HepG2 (cell line): Measurements from ENCODE around the gene ATP6V1C2. TPM values are rescaled to one million over a fixed set of nuclear protein-coding genes. Genes with fewer than 3 reads are reported as not detected.
A peak's percentile ranks its signal among the peaks of the same experiment; 100 is the strongest.

Experiments
- ARNT ChIP-seq: fragments of 450-650 bp; IDR thresholded peaks from 2 replicates; pipeline ENCODE4 v1.6.1; 2017
- GPN1 ChIP-seq: sonication (generic); formaldehyde crosslinking; IDR thresholded peaks from 2 replicates; pipeline ENCODE4 v1.5.1; 2020; ENCODE audit warnings: missing genetic modification reagents, borderline replicate concordance
- HNRNPL ChIP-seq: fragments of 200-400 bp; formaldehyde crosslinking; IDR thresholded peaks from 2 replicates; pipeline ENCODE4 v1.6.1; 2017; ENCODE audit warnings: mild to moderate bottlenecking, low read depth, low read length
- MBD4 ChIP-seq: IDR thresholded peaks from 2 replicates; pipeline ENCODE4 v1.6.1; 2012; ENCODE audit warnings: low read length, inconsistent platforms, borderline replicate concordance
- ONECUT2 ChIP-seq: sonication (generic); formaldehyde crosslinking; IDR thresholded peaks from 2 replicates; pipeline ENCODE4 v1.4.0; 2020; ENCODE audit warnings: missing genetic modification reagents
- POGZ ChIP-seq: sonication (generic); formaldehyde crosslinking; IDR thresholded peaks from 2 replicates; pipeline ENCODE4 v1.4.0; 2020; ENCODE audit warnings: mild to moderate bottlenecking, missing genetic modification reagents
- SP1 ChIP-seq, 2 experiments: fragments of 450-650 bp in 1 of 2; sonication (generic) in 1 of 2; formaldehyde crosslinking in 1 of 2; IDR thresholded peaks; 2 replicates each; pipeline versions ENCODE4 v1.4.0 to v1.6.1; 2016 to 2020; ENCODE audit warnings: missing genetic modification reagents in 1 of 2
- polyA plus RNA-seq, 8 experiments: library from polyadenylated mRNA; depleted of rRNA in 3 of 8; stranded (reverse) in 7 of 8; unstranded in 1 of 8; fragments of >200 nt; fragmentation: Illumina TruSeq in 4 of 8; extraction: Trizol in 4 of 8; gene quantifications; 2 replicates each; pipeline versions ENCODE4 v1.2.1 to v1.2.3, GENCODE V29; 2011 to 2016; ENCODE audit warnings: low read depth in 4 of 8, missing spikeins in 1 of 8, mixed read lengths in 1 of 8; ENCODE audit not compliant: insufficient read depth in 1 of 8
- total RNA-seq, 5 experiments: library from RNA; depleted of rRNA; stranded (reverse); fragments of >200 nt; fragmentation: Illumina TruSeq; extraction: Trizol; gene quantifications; 2 replicates each; pipeline ENCODE4 v1.2.3, GENCODE V29; 2016; ENCODE audit warnings: low read depth in 1 of 5
- TF ChIP-seq, protein P1 (sequence below): sonication (generic); formaldehyde crosslinking; IDR thresholded peaks from 2 replicates; pipeline ENCODE4 v1.5.0; 2020; ENCODE audit warnings: mild to moderate bottlenecking, missing genetic modification reagents, borderline replicate concordance
- TF ChIP-seq, protein P2 (sequence below): sonication (generic); formaldehyde crosslinking; IDR thresholded peaks from 2 replicates; pipeline ENCODE4 v1.5.1; 2020; ENCODE audit warnings: mild to moderate bottlenecking, missing genetic modification reagents, moderate library complexity
- TF ChIP-seq, protein P3 (sequence below): sonication (generic); formaldehyde crosslinking; IDR thresholded peaks from 2 replicates; pipeline ENCODE4 v1.4.0; 2020; ENCODE audit warnings: missing genetic modification reagents
- TF ChIP-seq, protein P4 (sequence below): sonication (generic); formaldehyde crosslinking; IDR thresholded peaks from 2 replicates; pipeline ENCODE4 v1.4.0; 2020; ENCODE audit warnings: missing genetic modification reagents, borderline replicate concordance
- TF ChIP-seq, protein P5 (sequence below): sonication (generic); formaldehyde crosslinking; IDR thresholded peaks from 2 replicates; pipeline ENCODE4 v1.8.0; 2022; ENCODE audit warnings: missing genetic modification reagents, mild to moderate bottlenecking, borderline replicate concordance

ATP6V1C2 gene
- total and polyA plus RNA-seq, 2 of the 13 experiments (the other 11 are each of a cell fraction or from before 2014, with no cell fraction given), result 0.04 to 0.29 TPM

GRCh38 chr2:10811517-10811916 is 90.1 kb downstream of the ATP6V1C2 start (continued):
- TF ChIP-seq, protein P1, sequence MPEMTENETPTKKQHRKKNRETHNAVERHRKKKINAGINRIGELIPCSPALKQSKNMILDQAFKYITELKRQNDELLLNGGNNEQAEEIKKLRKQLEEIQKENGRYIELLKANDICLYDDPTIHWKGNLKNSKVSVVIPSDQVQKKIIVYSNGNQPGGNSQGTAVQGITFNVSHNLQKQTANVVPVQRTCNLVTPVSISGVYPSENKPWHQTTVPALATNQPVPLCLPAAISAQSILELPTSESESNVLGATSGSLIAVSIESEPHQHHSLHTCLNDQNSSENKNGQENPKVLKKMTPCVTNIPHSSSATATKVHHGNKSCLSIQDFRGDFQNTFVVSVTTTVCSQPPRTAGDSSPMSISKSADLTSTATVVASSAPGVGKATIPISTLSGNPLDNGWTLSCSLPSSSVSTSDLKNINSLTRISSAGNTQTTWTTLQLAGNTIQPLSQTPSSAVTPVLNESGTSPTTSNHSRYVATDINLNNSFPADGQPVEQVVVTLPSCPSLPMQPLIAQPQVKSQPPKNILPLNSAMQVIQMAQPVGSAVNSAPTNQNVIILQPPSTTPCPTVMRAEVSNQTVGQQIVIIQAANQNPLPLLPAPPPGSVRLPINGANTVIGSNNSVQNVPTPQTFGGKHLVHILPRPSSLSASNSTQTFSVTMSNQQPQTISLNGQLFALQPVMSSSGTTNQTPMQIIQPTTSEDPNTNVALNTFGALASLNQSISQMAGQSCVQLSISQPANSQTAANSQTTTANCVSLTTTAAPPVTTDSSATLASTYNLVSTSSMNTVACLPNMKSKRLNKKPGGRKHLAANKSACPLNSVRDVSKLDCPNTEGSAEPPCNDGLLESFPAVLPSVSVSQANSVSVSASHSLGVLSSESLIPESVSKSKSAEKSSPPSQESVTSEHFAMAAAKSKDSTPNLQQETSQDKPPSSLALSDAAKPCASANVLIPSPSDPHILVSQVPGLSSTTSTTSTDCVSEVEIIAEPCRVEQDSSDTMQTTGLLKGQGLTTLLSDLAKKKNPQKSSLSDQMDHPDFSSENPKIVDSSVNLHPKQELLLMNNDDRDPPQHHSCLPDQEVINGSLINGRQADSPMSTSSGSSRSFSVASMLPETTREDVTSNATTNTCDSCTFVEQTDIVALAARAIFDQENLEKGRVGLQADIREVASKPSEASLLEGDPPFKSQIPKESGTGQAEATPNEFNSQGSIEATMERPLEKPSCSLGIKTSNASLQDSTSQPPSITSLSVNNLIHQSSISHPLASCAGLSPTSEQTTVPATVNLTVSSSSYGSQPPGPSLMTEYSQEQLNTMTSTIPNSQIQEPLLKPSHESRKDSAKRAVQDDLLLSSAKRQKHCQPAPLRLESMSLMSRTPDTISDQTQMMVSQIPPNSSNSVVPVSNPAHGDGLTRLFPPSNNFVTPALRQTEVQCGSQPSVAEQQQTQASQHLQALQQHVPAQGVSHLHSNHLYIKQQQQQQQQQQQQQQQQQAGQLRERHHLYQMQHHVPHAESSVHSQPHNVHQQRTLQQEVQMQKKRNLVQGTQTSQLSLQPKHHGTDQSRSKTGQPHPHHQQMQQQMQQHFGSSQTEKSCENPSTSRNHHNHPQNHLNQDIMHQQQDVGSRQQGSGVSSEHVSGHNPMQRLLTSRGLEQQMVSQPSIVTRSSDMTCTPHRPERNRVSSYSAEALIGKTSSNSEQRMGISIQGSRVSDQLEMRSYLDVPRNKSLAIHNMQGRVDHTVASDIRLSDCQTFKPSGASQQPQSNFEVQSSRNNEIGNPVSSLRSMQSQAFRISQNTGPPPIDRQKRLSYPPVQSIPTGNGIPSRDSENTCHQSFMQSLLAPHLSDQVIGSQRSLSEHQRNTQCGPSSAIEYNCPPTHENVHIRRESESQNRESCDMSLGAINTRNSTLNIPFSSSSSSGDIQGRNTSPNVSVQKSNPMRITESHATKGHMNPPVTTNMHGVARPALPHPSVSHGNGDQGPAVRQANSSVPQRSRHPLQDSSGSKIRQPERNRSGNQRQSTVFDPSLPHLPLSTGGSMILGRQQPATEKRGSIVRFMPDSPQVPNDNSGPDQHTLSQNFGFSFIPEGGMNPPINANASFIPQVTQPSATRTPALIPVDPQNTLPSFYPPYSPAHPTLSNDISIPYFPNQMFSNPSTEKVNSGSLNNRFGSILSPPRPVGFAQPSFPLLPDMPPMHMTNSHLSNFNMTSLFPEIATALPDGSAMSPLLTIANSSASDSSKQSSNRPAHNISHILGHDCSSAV (CRISPR knock-in tag), result no peak
- no peak for TF ChIP-seq HNRNPL
- TF ChIP-seq SP1 (IDR thresholded peaks at IDR 0.05), result no peak
- TF ChIP-seq SP1 (CRISPR knock-in tag; IDR thresholded peaks at IDR 0.05), result peak; percentile 20; the same call in 1 of the 2 replicates
- no peak for TF ChIP-seq GPN1 (CRISPR knock-in tag)
- no peak for TF ChIP-seq ONECUT2 (CRISPR knock-in tag)
- TF ChIP-seq MBD4, result no peak
- TF ChIP-seq, protein P2, sequence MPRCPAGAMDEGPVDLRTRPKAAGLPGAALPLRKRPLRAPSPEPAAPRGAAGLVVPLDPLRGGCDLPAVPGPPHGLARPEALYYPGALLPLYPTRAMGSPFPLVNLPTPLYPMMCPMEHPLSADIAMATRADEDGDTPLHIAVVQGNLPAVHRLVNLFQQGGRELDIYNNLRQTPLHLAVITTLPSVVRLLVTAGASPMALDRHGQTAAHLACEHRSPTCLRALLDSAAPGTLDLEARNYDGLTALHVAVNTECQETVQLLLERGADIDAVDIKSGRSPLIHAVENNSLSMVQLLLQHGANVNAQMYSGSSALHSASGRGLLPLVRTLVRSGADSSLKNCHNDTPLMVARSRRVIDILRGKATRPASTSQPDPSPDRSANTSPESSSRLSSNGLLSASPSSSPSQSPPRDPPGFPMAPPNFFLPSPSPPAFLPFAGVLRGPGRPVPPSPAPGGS (CRISPR knock-in tag), result no peak
- TF ChIP-seq, protein P3, sequence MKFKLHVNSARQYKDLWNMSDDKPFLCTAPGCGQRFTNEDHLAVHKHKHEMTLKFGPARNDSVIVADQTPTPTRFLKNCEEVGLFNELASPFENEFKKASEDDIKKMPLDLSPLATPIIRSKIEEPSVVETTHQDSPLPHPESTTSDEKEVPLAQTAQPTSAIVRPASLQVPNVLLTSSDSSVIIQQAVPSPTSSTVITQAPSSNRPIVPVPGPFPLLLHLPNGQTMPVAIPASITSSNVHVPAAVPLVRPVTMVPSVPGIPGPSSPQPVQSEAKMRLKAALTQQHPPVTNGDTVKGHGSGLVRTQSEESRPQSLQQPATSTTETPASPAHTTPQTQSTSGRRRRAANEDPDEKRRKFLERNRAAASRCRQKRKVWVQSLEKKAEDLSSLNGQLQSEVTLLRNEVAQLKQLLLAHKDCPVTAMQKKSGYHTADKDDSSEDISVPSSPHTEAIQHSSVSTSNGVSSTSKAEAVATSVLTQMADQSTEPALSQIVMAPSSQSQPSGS, result 0 out of 2 replicates have a peak, but pooled peaks have one; percentile 34
- no peak for TF ChIP-seq POGZ
- no peak for TF ChIP-seq ARNT
- TF ChIP-seq, protein P4, sequence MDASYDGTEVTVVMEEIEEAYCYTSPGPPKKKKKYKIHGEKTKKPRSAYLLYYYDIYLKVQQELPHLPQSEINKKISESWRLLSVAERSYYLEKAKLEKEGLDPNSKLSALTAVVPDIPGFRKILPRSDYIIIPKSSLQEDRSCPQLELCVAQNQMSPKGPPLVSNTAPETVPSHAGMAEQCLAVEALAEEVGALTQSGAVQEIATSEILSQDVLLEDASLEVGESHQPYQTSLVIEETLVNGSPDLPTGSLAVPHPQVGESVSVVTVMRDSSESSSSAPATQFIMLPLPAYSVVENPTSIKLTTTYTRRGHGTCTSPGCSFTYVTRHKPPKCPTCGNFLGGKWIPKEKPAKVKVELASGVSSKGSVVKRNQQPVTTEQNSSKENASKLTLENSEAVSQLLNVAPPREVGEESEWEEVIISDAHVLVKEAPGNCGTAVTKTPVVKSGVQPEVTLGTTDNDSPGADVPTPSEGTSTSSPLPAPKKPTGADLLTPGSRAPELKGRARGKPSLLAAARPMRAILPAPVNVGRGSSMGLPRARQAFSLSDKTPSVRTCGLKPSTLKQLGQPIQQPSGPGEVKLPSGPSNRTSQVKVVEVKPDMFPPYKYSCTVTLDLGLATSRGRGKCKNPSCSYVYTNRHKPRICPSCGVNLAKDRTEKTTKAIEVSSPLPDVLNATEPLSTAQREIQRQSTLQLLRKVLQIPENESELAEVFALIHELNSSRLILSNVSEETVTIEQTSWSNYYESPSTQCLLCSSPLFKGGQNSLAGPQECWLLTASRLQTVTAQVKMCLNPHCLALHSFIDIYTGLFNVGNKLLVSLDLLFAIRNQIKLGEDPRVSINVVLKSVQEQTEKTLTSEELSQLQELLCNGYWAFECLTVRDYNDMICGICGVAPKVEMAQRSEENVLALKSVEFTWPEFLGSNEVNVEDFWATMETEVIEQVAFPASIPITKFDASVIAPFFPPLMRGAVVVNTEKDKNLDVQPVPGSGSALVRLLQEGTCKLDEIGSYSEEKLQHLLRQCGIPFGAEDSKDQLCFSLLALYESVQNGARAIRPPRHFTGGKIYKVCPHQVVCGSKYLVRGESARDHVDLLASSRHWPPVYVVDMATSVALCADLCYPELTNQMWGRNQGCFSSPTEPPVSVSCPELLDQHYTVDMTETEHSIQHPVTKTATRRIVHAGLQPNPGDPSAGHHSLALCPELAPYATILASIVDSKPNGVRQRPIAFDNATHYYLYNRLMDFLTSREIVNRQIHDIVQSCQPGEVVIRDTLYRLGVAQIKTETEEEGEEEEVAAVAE (CRISPR knock-in tag), result no peak
- TF ChIP-seq, protein P5, sequence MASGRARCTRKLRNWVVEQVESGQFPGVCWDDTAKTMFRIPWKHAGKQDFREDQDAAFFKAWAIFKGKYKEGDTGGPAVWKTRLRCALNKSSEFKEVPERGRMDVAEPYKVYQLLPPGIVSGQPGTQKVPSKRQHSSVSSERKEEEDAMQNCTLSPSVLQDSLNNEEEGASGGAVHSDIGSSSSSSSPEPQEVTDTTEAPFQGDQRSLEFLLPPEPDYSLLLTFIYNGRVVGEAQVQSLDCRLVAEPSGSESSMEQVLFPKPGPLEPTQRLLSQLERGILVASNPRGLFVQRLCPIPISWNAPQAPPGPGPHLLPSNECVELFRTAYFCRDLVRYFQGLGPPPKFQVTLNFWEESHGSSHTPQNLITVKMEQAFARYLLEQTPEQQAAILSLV (CRISPR knock-in tag), result 0 out of 2 replicates have a peak, but pooled peaks have one; percentile 27
